Measurements from ENCODE around the gene SNAPC4. TPM values are rescaled to one million over a fixed set of nuclear protein-coding genes. Genes with fewer than 3 reads are reported as not detected.

Gene SNAPC4
- total and polyA plus RNA-seq, 9 of the 15 experiments (the other 6 are each of a cell fraction or from before 2014, with no cell fraction given): 0.21 to 21.8 (median 8.8) TPM

DNA sequence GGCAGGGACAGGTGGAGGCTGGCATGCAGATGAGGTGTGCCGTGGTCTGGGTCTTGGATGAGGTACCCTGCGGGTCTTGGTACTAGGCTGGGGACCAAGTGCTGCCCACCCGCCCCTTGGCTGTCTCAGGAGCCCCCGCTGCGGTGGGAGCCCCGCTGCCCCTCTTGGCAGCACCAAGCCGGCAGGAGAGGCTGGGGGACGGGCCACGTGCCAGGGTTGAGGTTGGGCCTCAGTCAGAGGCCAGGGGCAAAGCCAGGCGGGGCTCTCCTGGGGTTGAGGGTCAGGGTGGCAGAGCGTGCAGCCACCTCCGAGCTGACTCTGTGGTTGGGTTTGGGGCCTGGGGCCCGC is 28.5 kb downstream of the SNAPC4 start:
- H3K4me1 ChIP-seq (replicated peaks in 1 of 2; ENCODE audit: control insufficient read depth in 2 of 2, insufficient read depth in 2 of 2, low read length in 2 of 2): peaks cover 9 to 87% of the 10 kb centered on the region in 2 experiments; a peak in 4 of 5 replicates
- H3K9ac ChIP-seq (ENCODE audit: insufficient read depth in 1 of 2, low read depth in 2 of 2, low read length in 2 of 2): peak overlapping the region in 1 of 2 experiments; percentile 93; a peak in 2 of 4 replicates
- no peak for DNase-seq (ENCODE audit: extremely low read depth in 1 of 4, low spot score in 3 of 4)
- no peaks in the 10 kb centered on the region for H4K20me1 ChIP-seq (replicated peaks; ENCODE audit: control insufficient read depth, insufficient read depth, low read length)
- ChIA-PET CTCF (ENCODE audit: low intra/inter-chr PET ratio) (no interaction called here), POLR2A (interaction anchor here (1.9 kb wide), 1 partner anchor 9 kb away, joined by 12 read pairs; the partner anchor contains the start of gene DNLZ)
- H3K79me2 ChIP-seq (ENCODE audit: control insufficient read depth, insufficient read depth, low read length): peaks cover 24% of the 10 kb centered on the region
- intact Hi-C loops (cut with micrococcal nuclease) (no loop called here), in situ Hi-C loops (cut with MboI) (no loop called here)
- no peak overlapping the region for H3K4me2 ChIP-seq (ENCODE audit: insufficient read depth, low read length)
- no peaks in the 10 kb centered on the region for H3K9me3 ChIP-seq (replicated peaks; ENCODE audit: control insufficient read depth, insufficient read depth, low read depth, low read length)
- no peak overlapping the region for H2AFZ ChIP-seq (ENCODE audit: low read depth, low read length)
- ATAC-seq: no peak
- H3K27me3 ChIP-seq (ENCODE audit: control insufficient read depth in 2 of 2, insufficient read depth in 2 of 2, low read length in 2 of 2): no peaks in the 10 kb centered on the region
- BruUV-seq (replicated peaks): no TSS peak
- no peak overlapping the region for H3K4me3 ChIP-seq
- no peak for FAIRE-seq
- WGBS (ENCODE audit: insufficient coverage, low coverage, missing lambda C conversion rate): 100% methylated on average over 10 of the region's 13 CpGs
- H3K27ac ChIP-seq (ENCODE audit: extremely low read depth, low read depth, low read length): no peak overlapping the region
- no peaks in the 10 kb centered on the region for H3K9me1 ChIP-seq (ENCODE audit: control insufficient read depth, insufficient read depth, low read length)
- no peak for TF ChIP-seq SREBF1 (IDR thresholded peaks at IDR 0.05; ENCODE audit: borderline replicate concordance, low read depth, low read length)
- no peak for TF ChIP-seq CBX1 (IDR thresholded peaks at IDR 0.05; ENCODE audit: low read depth)
- TF ChIP-seq, protein P1, sequence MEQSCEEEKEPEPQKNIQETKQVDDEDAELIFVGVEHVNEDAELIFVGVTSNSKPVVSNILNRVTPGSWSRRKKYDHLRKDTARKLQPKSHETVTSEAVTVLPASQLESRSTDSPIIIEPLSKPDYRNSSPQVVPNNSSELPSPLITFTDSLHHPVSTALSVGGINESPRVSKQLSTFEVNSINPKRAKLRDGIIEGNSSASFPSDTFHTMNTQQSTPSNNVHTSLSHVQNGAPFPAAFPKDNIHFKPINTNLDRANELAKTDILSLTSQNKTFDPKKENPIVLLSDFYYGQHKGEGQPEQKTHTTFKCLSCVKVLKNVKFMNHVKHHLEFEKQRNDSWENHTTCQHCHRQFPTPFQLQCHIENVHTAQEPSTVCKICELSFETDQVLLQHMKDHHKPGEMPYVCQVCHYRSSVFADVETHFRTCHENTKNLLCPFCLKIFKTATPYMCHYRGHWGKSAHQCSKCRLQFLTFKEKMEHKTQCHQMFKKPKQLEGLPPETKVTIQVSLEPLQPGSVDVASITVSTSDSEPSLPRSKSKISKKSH (CRISPR knock-in tag; IDR thresholded peaks at IDR 0.05): no peak
- no peak for TF ChIP-seq IFI16 (CRISPR knock-in tag; IDR thresholded peaks at IDR 0.05)
- peaks cover 76% of the 10 kb centered on the region; the same call in 2 of the 3 replicates for H3K36me3 ChIP-seq (ENCODE audit: control insufficient read depth, insufficient read depth, low read length)
